Hepatocyte (in vitro differentiated cells): ENCODE data around the gene ADAMTSL5. TPM values are rescaled to one million over a fixed set of nuclear protein-coding genes. Genes with fewer than 3 reads are reported as not detected.
"Not testable (repeated sequence)": the region's sequence is repeated elsewhere in the genome, so short reads cannot be mapped to it uniquely, and the experiment has no call there.

Experiments used
- DNase-seq: peaks from one replicate; pipeline ENCODE4 v3.0.0-alpha.2; 2016; ENCODE audit warnings: low spot score
- H2AFZ ChIP-seq: fragments of 200-600 bp; sonication (generic); 2 replicates; pipeline ENCODE4 v1.6.0; 2016; ENCODE audit warnings: antibody characterized with exemption, mild to moderate bottlenecking
- H3K27ac ChIP-seq: fragments of 200-600 bp; sonication (generic); 2 replicates; pipeline ENCODE4 v1.5.1; 2016; ENCODE audit warnings: mild to moderate bottlenecking
- H3K27me3 ChIP-seq: fragments of 200-600 bp; sonication (generic); 2 replicates; pipeline ENCODE4 v1.6.1; 2016
- H3K36me3 ChIP-seq: fragments of 200-600 bp; sonication (generic); replicated peaks from 2 replicates; pipeline ENCODE4 v1.5.1; 2016; ENCODE audit warnings: low read depth; ENCODE audit not compliant: insufficient read depth
- H3K4me1 ChIP-seq: fragments of 200-600 bp; sonication (generic); 2 replicates; pipeline ENCODE4 v1.5.1; 2016; ENCODE audit warnings: mild to moderate bottlenecking, moderate library complexity; ENCODE audit not compliant: insufficient read depth
- H3K4me2 ChIP-seq: fragments of 200-600 bp; sonication (generic); 2 replicates; pipeline ENCODE4 v1.6.0; 2016
- H3K4me3 ChIP-seq: fragments of 200-600 bp; sonication (generic); 2 replicates; pipeline ENCODE4 v1.5.1; 2016; ENCODE audit warnings: mild to moderate bottlenecking
- H3K79me2 ChIP-seq: fragments of 200-600 bp; sonication (generic); 2 replicates; pipeline ENCODE4 v1.6.0; 2017; ENCODE audit warnings: mild to moderate bottlenecking
- H3K9me2 ChIP-seq: fragments of 200-600 bp; sonication (generic); replicated peaks from 2 replicates; pipeline ENCODE4 v1.6.0; 2017; ENCODE audit warnings: mild to moderate bottlenecking; ENCODE audit not compliant: insufficient read depth
- H3K9me3 ChIP-seq: fragments of 200-600 bp; sonication (generic); 2 replicates; pipeline ENCODE4 v1.5.1; 2016; ENCODE audit warnings: low read depth, mild to moderate bottlenecking
- H4K20me1 ChIP-seq: fragments of 200-600 bp; sonication (generic); 2 replicates; pipeline ENCODE4 v1.6.0; 2016; ENCODE audit warnings: mild to moderate bottlenecking; ENCODE audit not compliant: insufficient read depth, poor library complexity, severe bottlenecking
- EZH2 ChIP-seq: fragments of 200-600 bp; sonication (generic); IDR thresholded peaks from 2 replicates; pipeline ENCODE4 v1.6.1; 2016; ENCODE audit warnings: antibody characterized with exemption, mild to moderate bottlenecking, borderline replicate concordance
- EZH2phosphoT487 ChIP-seq: fragments of 200-600 bp; sonication (generic); IDR thresholded peaks from one replicate; pipeline ENCODE4 v1.6.1; 2018; ENCODE audit warnings: antibody characterized with exemption, mild to moderate bottlenecking, low read depth, moderate library complexity; ENCODE audit not compliant: unreplicated experiment, severe bottlenecking
- WGBS: methylation state at CpG from one replicate; pipeline ENCODE4 v1.1.6; 2016; ENCODE audit warnings: low lambda C conversion rate; ENCODE audit errors: missing lambda C conversion rate; 5-methylcytosine and 5-hydroxymethylcytosine counted together
- polyA plus RNA-seq: library from polyadenylated mRNA; unstranded; fragments of >200 nt; fragmentation: Nextera tagmentation; extraction: Ambion mirVana; gene quantifications from 2 replicates; pipeline ENCODE4 v1.2.1, GENCODE V29; 2016
- total RNA-seq: library from RNA; depleted of rRNA; stranded (reverse); fragments of >200 nt; gene quantifications from 2 replicates; pipeline ENCODE4 v1.2.3, GENCODE V29; 2014
- TF ChIP-seq, protein P1 (sequence below): fragments of 200-600 bp; sonication (generic); IDR thresholded peaks from 2 replicates; pipeline ENCODE4 v1.5.1; 2016; ENCODE audit warnings: antibody characterized with exemption, mild to moderate bottlenecking; ENCODE audit not compliant: poor library complexity

The ADAMTSL5 gene
- total and polyA plus RNA-seq, 2 experiments from 2014 or later, result 8.3 to 45.5 TPM

DNA sequence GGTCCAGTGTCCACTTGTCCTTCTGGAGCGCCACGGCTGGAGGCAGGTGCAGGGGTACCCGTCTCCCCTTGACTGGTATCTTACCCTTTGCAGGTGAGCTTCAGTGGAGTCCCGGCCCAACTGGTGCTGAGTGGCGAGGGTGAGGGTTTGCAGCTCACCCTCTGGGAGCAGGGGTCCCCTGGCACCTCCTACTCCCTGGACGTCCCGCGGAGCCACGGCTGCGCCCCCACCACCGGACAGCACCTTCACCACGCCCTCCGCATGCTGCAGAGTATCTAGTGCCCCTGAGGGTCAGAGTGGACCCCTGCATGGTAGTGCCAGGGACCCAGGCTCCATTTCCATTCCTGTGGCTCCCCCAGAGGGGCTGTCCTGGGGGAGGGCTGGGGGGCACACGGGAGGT is 22.2 kb upstream of the ADAMTSL5 start:
- Histone ChIP-seq H4K20me1 (no peaks in the 10 kb centered on the region), H3K27ac (no peak overlapping the region), H3K4me3 (no peak overlapping the region), H3K79me2 (no peaks in the 10 kb centered on the region), H3K36me3 (no peaks in the 10 kb centered on the region), H3K4me2 (no peak overlapping the region), H3K9me3 (no peaks in the 10 kb centered on the region), H3K9me2 (no peaks in the 10 kb centered on the region), H2AFZ (no peak overlapping the region), H3K4me1 (peaks cover 4% of the 10 kb centered on the region), H3K27me3 (no peaks in the 10 kb centered on the region)
- WGBS, result 83% methylated on average over 14 of the region's 14 CpGs
- DNase-seq, result no peak
- TF ChIP-seq, protein P1, sequence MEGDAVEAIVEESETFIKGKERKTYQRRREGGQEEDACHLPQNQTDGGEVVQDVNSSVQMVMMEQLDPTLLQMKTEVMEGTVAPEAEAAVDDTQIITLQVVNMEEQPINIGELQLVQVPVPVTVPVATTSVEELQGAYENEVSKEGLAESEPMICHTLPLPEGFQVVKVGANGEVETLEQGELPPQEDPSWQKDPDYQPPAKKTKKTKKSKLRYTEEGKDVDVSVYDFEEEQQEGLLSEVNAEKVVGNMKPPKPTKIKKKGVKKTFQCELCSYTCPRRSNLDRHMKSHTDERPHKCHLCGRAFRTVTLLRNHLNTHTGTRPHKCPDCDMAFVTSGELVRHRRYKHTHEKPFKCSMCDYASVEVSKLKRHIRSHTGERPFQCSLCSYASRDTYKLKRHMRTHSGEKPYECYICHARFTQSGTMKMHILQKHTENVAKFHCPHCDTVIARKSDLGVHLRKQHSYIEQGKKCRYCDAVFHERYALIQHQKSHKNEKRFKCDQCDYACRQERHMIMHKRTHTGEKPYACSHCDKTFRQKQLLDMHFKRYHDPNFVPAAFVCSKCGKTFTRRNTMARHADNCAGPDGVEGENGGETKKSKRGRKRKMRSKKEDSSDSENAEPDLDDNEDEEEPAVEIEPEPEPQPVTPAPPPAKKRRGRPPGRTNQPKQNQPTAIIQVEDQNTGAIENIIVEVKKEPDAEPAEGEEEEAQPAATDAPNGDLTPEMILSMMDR, result no peak
- TF ChIP-seq EZH2 (no peak), EZH2phosphoT487 (no peak)

DNA sequence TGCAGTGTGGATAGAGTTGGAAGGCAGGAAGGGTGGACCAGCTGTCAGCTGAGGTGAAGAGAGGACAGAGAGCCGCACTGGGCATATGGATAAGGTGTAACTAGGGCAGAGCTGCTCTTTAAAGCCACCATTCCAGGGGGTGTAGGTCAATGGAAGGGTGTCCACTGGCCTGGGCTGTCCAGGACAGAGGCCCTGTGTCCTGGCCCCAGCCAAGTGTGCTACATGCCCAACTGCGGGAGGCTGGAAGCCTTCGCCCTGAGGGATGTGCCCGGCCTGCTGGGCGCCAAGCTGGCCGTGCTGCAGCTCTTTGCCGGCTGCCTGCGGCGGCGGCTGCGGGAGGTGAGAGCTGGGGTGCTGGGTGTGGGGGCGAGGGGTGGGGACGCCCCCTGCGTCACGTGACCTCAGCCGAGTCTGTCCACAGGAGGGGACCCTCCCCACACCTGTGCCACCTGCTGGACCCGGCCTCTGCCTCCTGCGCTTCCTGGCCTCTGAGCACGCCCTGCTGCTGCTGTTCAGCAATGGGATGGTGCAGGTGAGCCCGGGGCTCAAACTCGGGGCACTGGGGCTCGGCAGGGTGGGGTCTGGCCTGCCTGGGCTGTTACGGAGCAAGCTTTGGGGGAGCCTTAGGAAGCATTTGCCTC is 20.8 kb upstream of the ADAMTSL5 start:
- Histone ChIP-seq H4K20me1 (no peaks in the 10 kb centered on the region), H3K36me3 (no peaks in the 10 kb centered on the region), H3K79me2 (no peaks in the 10 kb centered on the region), H3K9me2 (no peaks in the 10 kb centered on the region), H3K4me3 (no peak overlapping the region), H3K4me2 (no peak overlapping the region), H3K9me3 (no peaks in the 10 kb centered on the region), H3K27ac (no peak overlapping the region), H3K27me3 (no peaks in the 10 kb centered on the region), H3K4me1 (no peaks in the 10 kb centered on the region), H2AFZ (no peak overlapping the region)
- WGBS, result 83% methylated on average over 17 of the region's 23 CpGs
- no peak for DNase-seq
- TF ChIP-seq, protein P1, result no peak

DNA sequence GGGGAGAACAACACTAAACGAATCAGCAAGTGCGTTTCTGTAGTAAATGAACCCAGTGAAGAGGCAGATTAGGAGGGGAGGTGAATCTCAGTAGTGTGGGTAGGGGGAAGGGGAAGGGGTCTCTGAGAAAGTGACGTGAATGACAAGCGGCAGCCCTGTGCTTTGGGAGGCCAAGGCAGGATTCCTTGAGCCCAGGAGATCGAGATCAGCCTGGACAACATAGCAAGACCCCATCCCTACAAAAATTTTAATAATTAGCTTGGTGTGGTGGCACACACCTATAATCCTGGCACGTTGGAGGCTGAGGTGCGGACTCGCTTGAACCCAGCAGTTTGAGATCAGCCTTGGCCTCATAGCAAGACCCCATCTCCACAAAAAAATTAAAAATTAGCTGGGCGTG is 19.2 kb upstream of the ADAMTSL5 start:
- Histone ChIP-seq H3K79me2 (no peaks in the 10 kb centered on the region), H3K4me1 (no peaks in the 10 kb centered on the region), H3K9me2 (no peaks in the 10 kb centered on the region), H3K27me3 (no peaks in the 10 kb centered on the region), H3K9me3 (no peaks in the 10 kb centered on the region), H4K20me1 (no peaks in the 10 kb centered on the region), H3K27ac (no peak overlapping the region), H3K36me3 (no peaks in the 10 kb centered on the region), H2AFZ (no peak overlapping the region), H3K4me2 (no peak overlapping the region), H3K4me3 (no peak overlapping the region)
- DNase-seq, result no peak
- TF ChIP-seq, protein P1, result no peak
- TF ChIP-seq EZH2phosphoT487 (no peak), EZH2 (no peak)
- WGBS, result 94% methylated on average over 9 of the region's 9 CpGs

DNA sequence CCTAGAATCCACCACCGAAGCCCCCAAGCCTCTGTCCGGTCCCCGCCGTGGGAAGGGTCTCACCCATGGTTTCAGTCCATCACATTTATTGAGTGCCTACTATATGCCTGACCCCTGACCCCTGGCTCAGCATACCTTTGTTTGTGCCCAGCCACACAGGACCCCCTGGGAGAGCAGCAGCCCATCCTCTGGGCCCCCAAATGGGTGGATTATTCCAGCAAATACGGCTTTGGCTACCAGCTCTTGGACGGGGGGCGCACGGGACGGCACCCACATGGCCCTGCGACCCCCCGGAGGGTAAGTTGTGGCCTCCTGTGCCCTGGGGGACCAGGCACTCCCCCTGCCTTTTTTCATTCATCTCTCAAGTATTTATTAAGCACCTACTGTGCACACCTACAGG is 18.8 kb upstream of the ADAMTSL5 start:
- Histone ChIP-seq H3K4me2 (no peak overlapping the region), H3K27me3 (no peaks in the 10 kb centered on the region), H3K79me2 (no peaks in the 10 kb centered on the region), H3K9me2 (no peaks in the 10 kb centered on the region), H3K4me1 (no peaks in the 10 kb centered on the region), H3K9me3 (no peaks in the 10 kb centered on the region), H3K36me3 (no peaks in the 10 kb centered on the region), H4K20me1 (no peaks in the 10 kb centered on the region), H2AFZ (no peak overlapping the region), H3K27ac (no peak overlapping the region), H3K4me3 (no peak overlapping the region)
- TF ChIP-seq, protein P1, result no peak
- TF ChIP-seq EZH2, result no peak
- TF ChIP-seq EZH2phosphoT487, result no peak
- WGBS, result 90% methylated on average over 11 of the region's 11 CpGs
- DNase-seq, result no peak

DNA sequence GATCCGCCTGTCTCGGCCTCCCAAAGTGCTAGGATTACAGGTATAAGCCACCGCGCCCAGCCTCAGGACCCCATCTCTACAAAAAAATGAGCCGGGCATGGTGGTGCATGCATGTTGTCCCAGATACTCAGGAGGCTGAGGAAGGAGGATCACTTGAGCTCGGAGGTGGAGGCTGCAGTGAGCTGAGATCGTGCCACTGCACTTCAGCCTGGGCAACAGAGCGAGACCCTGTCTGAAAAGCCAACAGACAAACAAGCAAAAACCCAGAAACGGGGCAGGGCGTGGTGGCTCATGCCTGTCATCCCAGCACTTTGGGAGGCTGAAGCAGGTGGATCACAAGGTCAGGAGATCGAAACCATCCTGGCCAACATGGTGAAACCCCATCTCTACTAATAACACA is 18.0 kb upstream of the ADAMTSL5 start:
- not testable (repeated sequence) for H3K36me3 ChIP-seq, H3K9me2 ChIP-seq, H4K20me1 ChIP-seq, H3K9me3 ChIP-seq, H3K4me1 ChIP-seq, H3K27me3 ChIP-seq, H3K4me2 ChIP-seq, DNase-seq, H3K27ac ChIP-seq, H2AFZ ChIP-seq, H3K4me3 ChIP-seq, H3K79me2 ChIP-seq
- WGBS, result 94% methylated on average over 11 of the region's 11 CpGs
